GM19193 (cell line): ENCODE measurements around the gene MYO15B.

Source experiments
- POLR2A ChIP-seq: IDR thresholded peaks from 4 replicates; pipeline ENCODE4 v1.6.1; 2011; ENCODE audit not compliant: insufficient read depth, insufficient read length; ENCODE audit errors: extremely low read depth

Gene MYO15B

GRCh38 chr17:75568412-75569255, 19.0 kb upstream of the MYO15B start:
- TF ChIP-seq POLR2A: no peak

- no peak for TF ChIP-seq POLR2A
Observed at GRCh38 chr17:75570034-75570676, 17.4 kb upstream of the MYO15B start.

GRCh38 chr17:75570772-75571171, 16.8 kb upstream of the MYO15B start:
- TF ChIP-seq POLR2A: no peak

- peak; percentile 28 for TF ChIP-seq POLR2A
Observed at GRCh38 chr17:75571197-75571884, 16.3 kb upstream of the MYO15B start.

- TF ChIP-seq POLR2A: no peak
Observed at GRCh38 chr17:75571885-75572215, 15.8 kb upstream of the MYO15B start.

GRCh38 chr17:75572713-75573539, 14.7 kb upstream of the MYO15B start:
- TF ChIP-seq POLR2A: no peak

- TF ChIP-seq POLR2A: no peak
Observed at GRCh38 chr17:75573540-75573957, 14.1 kb upstream of the MYO15B start.

- no peak for TF ChIP-seq POLR2A
Observed at GRCh38 chr17:75573994-75574393, 13.6 kb upstream of the MYO15B start.

- no peak for TF ChIP-seq POLR2A
Observed at GRCh38 chr17:75574404-75575036, 13.1 kb upstream of the MYO15B start.

- TF ChIP-seq POLR2A: no peak
Observed at GRCh38 chr17:75575197-75575596, 12.4 kb upstream of the MYO15B start.

- no peak for TF ChIP-seq POLR2A
Observed at GRCh38 chr17:75575728-75576127, 11.9 kb upstream of the MYO15B start.

- TF ChIP-seq POLR2A: no peak
Observed at GRCh38 chr17:75576661-75577060, 10.9 kb upstream of the MYO15B start.

- TF ChIP-seq POLR2A: no peak
Observed at GRCh38 chr17:75584849-75585175, 2.8 kb upstream of the MYO15B start.

- no peak for TF ChIP-seq POLR2A
Observed at GRCh38 chr17:75588596-75589011, 1.0 kb downstream of the MYO15B start.
